Measurements from ENCODE around the gene CCR3.
"Not testable (repeated sequence)": the region's sequence is repeated elsewhere in the genome, so short reads cannot be mapped to it uniquely, and the experiment has no call there.

The CCR3 gene

GRCh38 chr3:46242120-46242519 lies at the start of gene CCR3:
CCR3 (plus strand) TSS chr3:46242460; CDS start chr3:46265159, 22,699 bp downstream.
- DNase-seq (ENCODE audit: low read depth) = no peak

- DNase-seq (ENCODE audit: low read depth) = no peak
These were observed 49.3 kb upstream of the CCR3 start for GRCh38 chr3:46192939-46193338.

GRCh38 chr3:46193436-46193835 lies 48.8 kb upstream of the CCR3 start:
- DNase-seq (ENCODE audit: low read depth) = no peak

- DNase-seq (ENCODE audit: low read depth) = no peak
These were observed 47.2 kb upstream of the CCR3 start for GRCh38 chr3:46194868-46195553.

GRCh38 chr3:46196261-46196957 lies 45.9 kb upstream of the CCR3 start:
- no peak for DNase-seq (ENCODE audit: low read depth)

GRCh38 chr3:46200211-46200610 lies 42.0 kb upstream of the CCR3 start:
- DNase-seq (ENCODE audit: low read depth) = no peak

- no peak for DNase-seq (ENCODE audit: low read depth)
These were observed 41.5 kb upstream of the CCR3 start for GRCh38 chr3:46200790-46201189.

- DNase-seq (ENCODE audit: low read depth) = no peak
These were observed 39.7 kb upstream of the CCR3 start for GRCh38 chr3:46202535-46202934.

- DNase-seq (ENCODE audit: low read depth) = no peak
These were observed 38.6 kb upstream of the CCR3 start for GRCh38 chr3:46203681-46204080.

- DNase-seq (ENCODE audit: low read depth) = no peak
These were observed 36.8 kb upstream of the CCR3 start for GRCh38 chr3:46205286-46205960.

- DNase-seq (ENCODE audit: low read depth) = no peak
These were observed 35.8 kb upstream of the CCR3 start for GRCh38 chr3:46206282-46207015.

- not testable (repeated sequence) for DNase-seq (ENCODE audit: low read depth)
These were observed 34.7 kb upstream of the CCR3 start for GRCh38 chr3:46207514-46207913.

- DNase-seq (ENCODE audit: low read depth) = no peak
These were observed 34.0 kb upstream of the CCR3 start, which contains the start of gene CCR1 for GRCh38 chr3:46208167-46208704. CCR1 (minus strand) TSS chr3:46208313; CDS start chr3:46204313, 4,000 bp downstream.

- no peak for DNase-seq (ENCODE audit: low read depth)
These were observed 33.2 kb upstream of the CCR3 start for GRCh38 chr3:46209053-46209452.

GRCh38 chr3:46209746-46210470 lies 32.4 kb upstream of the CCR3 start:
- DNase-seq (ENCODE audit: low read depth) = no peak

GRCh38 chr3:46212101-46212500 lies 30.2 kb upstream of the CCR3 start:
- no peak for DNase-seq (ENCODE audit: low read depth)

GRCh38 chr3:46213201-46213600 lies 29.1 kb upstream of the CCR3 start:
- no peak for DNase-seq (ENCODE audit: low read depth)

GRCh38 chr3:46214751-46215352 lies 27.4 kb upstream of the CCR3 start:
- DNase-seq (ENCODE audit: low read depth) = no peak

GRCh38 chr3:46215810-46216414 lies 26.3 kb upstream of the CCR3 start:
- no peak for DNase-seq (ENCODE audit: low read depth)

- DNase-seq (ENCODE audit: low read depth) = no peak
These were observed 24.0 kb upstream of the CCR3 start for GRCh38 chr3:46218196-46218709.

Data from activated T-cell treated with anti-CD3 and anti-CD28 coated beads for 1 hour (primary cell).